Activated naive CD4-positive, alpha-beta T cell treated with anti-CD3 and anti-CD28 coated beads, Interleukin-2, amount 10 ng/mL, durations not matched to agents 7 days and 5 days (primary cell): ENCODE measurements around the gene CAVIN1.
A peak's percentile ranks its signal among the peaks of the same experiment; 100 is the strongest.
"Not testable (repeated sequence)": the region's sequence is repeated elsewhere in the genome, so short reads cannot be mapped to it uniquely, and the experiment has no call there.

Source experiments
- CTCF ChIA-PET: fragments of 350-600 bp; sonication (Branson Sonifier 250); formaldehyde crosslinking; loops from one replicate; lab custom pipeline; 2021; ENCODE audit warnings: antibody characterized with exemption; lab: Charles Lee
- DNase-seq: peaks from one replicate; pipeline ENCODE4 v3.0.0-alpha.2; 2020
- H3K27ac Mint-ChIP-seq: one replicate; pipeline ENCODE4 v1.8.0; 2021; ENCODE audit warnings: mild to moderate bottlenecking, moderate library complexity, mixed read lengths
- H3K27me3 Mint-ChIP-seq: one replicate; pipeline ENCODE4 v1.8.0; 2021; ENCODE audit warnings: mild to moderate bottlenecking, mixed read lengths
- H3K36me3 Mint-ChIP-seq: one replicate; pipeline ENCODE4 v1.8.0; 2021; ENCODE audit warnings: mixed read lengths
- H3K4me1 Mint-ChIP-seq: one replicate; pipeline ENCODE4 v1.8.0; 2021; ENCODE audit warnings: mixed read lengths
- H3K4me3 Mint-ChIP-seq: one replicate; pipeline ENCODE4 v1.8.0; 2021; ENCODE audit warnings: mild to moderate bottlenecking, moderate library complexity, mixed read lengths
- H3K9me3 Mint-ChIP-seq: one replicate; pipeline ENCODE4 v1.8.0; 2021; ENCODE audit warnings: mixed read lengths

The CAVIN1 gene

GRCh38 chr17:42389899-42390298, 33.2 kb downstream of the CAVIN1 start:
- CTCF ChIA-PET: interaction anchor here (0.6 to 2.1 kb wide), 4 partner anchors 8 to 188 kb away, joined by 3 to 27 read pairs (median 4); no protein-coding TSS in a partner anchor
- Mint-ChIP-seq H3K4me1 (peaks cover 49% of the 10 kb centered on the region), H3K27me3 (peaks cover 4% of the 10 kb centered on the region), H3K4me3 (peak overlapping the region; percentile 54), H3K36me3 (peaks cover 12% of the 10 kb centered on the region), H3K27ac (peak overlapping the region; percentile 99), H3K9me3 (no peaks in the 10 kb centered on the region)
- no peak for DNase-seq

- Mint-ChIP-seq H3K27ac (peak overlapping the region; percentile 99), H3K36me3 (peaks cover 14% of the 10 kb centered on the region), H3K4me1 (peaks cover 49% of the 10 kb centered on the region), H3K27me3 (peaks cover 4% of the 10 kb centered on the region), H3K9me3 (no peaks in the 10 kb centered on the region), H3K4me3 (peak overlapping the region; percentile 96)
- DNase-seq: no peak
- CTCF ChIA-PET: interaction anchor here (0.7 to 2.1 kb wide), 8 partner anchors 9 to 167 kb away, joined by 3 to 27 read pairs (median 4); no protein-coding TSS in a partner anchor
Observed at GRCh38 chr17:42389135-42389417, 34.0 kb downstream of the CAVIN1 start.

GRCh38 chr17:42388381-42389134, 34.5 kb downstream of the CAVIN1 start, which contains the start of gene STAT3:
TSS of gene STAT3 (minus strand) at chr17:42388442. CDS start at chr17:42348516, 39,926 bp downstream.
- Mint-ChIP-seq H3K36me3 (peaks cover 14% of the 10 kb centered on the region), H3K4me1 (peaks cover 48% of the 10 kb centered on the region), H3K27ac (peak within 1 kb of the TSS; percentile 99), H3K9me3 (no peaks in the 10 kb centered on the region), H3K27me3 (peaks cover 4% of the 10 kb centered on the region), H3K4me3 (peak within 1 kb of the TSS; percentile 96)
- CTCF ChIA-PET: interaction anchor here (0.6 to 2.1 kb wide), 11 partner anchors 10 to 166 kb away, joined by 3 to 27 read pairs (median 3); no protein-coding TSS in a partner anchor
- peak; percentile 100 for DNase-seq

- Mint-ChIP-seq H3K4me1 (peaks cover 47% of the 10 kb centered on the region), H3K9me3 (no peaks in the 10 kb centered on the region), H3K27ac (peak overlapping the region; percentile 99), H3K27me3 (peaks cover 4% of the 10 kb centered on the region), H3K4me3 (peak overlapping the region; percentile 96), H3K36me3 (peaks cover 14% of the 10 kb centered on the region)
- CTCF ChIA-PET: interaction anchor here (0.6 to 2.1 kb wide), 8 partner anchors 17 to 76 kb away, joined by 3 to 27 read pairs (median 4); no protein-coding TSS in a partner anchor
- peak; percentile 56 for DNase-seq
Observed at GRCh38 chr17:42387661-42388380, 35.2 kb downstream of the CAVIN1 start.

GRCh38 chr17:42386777-42387657, 36.0 kb downstream of the CAVIN1 start:
- H3K27me3 Mint-ChIP-seq: peaks cover 4% of the 10 kb centered on the region
- peaks cover 47% of the 10 kb centered on the region for H3K4me1 Mint-ChIP-seq
- no peak for DNase-seq

GRCh38 chr17:42381898-42382297, 41.2 kb downstream of the CAVIN1 start:
- no peaks in the 10 kb centered on the region for H3K27me3 Mint-ChIP-seq
- peaks cover 62% of the 10 kb centered on the region for H3K4me1 Mint-ChIP-seq
- no peaks in the 10 kb centered on the region for H3K9me3 Mint-ChIP-seq
- DNase-seq: no peak
- CTCF ChIA-PET: interaction anchor here (0.6 to 1.0 kb wide), 2 partner anchors 21 to 65 kb away, joined by 3 to 4 read pairs; no protein-coding TSS in a partner anchor
- no peak overlapping the region for H3K4me3 Mint-ChIP-seq
- no peak overlapping the region for H3K27ac Mint-ChIP-seq
- H3K36me3 Mint-ChIP-seq: peaks cover 15% of the 10 kb centered on the region

More at GRCh38 chr17:42386777-42387657, 36.0 kb downstream of the CAVIN1 start:
- Mint-ChIP-seq H3K9me3 (no peaks in the 10 kb centered on the region), H3K4me3 (peak overlapping the region; percentile 96), H3K36me3 (peaks cover 14% of the 10 kb centered on the region), H3K27ac (peak overlapping the region; percentile 99)
- CTCF ChIA-PET: no interaction called here

GRCh38 chr17:42380935-42381334, 42.1 kb downstream of the CAVIN1 start:
- no peak overlapping the region for H3K4me3 Mint-ChIP-seq
- no peaks in the 10 kb centered on the region for H3K27me3 Mint-ChIP-seq
- no peak for DNase-seq
- no peak overlapping the region for H3K27ac Mint-ChIP-seq
- peaks cover 55% of the 10 kb centered on the region for H3K4me1 Mint-ChIP-seq
- CTCF ChIA-PET: no interaction called here
- no peaks in the 10 kb centered on the region for H3K9me3 Mint-ChIP-seq
- H3K36me3 Mint-ChIP-seq: peaks cover 11% of the 10 kb centered on the region

- H3K4me3 Mint-ChIP-seq: peak overlapping the region; percentile 71
- no peaks in the 10 kb centered on the region for H3K9me3 Mint-ChIP-seq
- no peak for DNase-seq
- peaks cover 8% of the 10 kb centered on the region for H3K36me3 Mint-ChIP-seq
- CTCF ChIA-PET: interaction anchor here (0.7 to 1.3 kb wide), 3 partner anchors 15 to 27 kb away, joined by 3 to 5 read pairs (median 3); no protein-coding TSS in a partner anchor
- H3K27me3 Mint-ChIP-seq: no peaks in the 10 kb centered on the region
- peaks cover 56% of the 10 kb centered on the region for H3K4me1 Mint-ChIP-seq
- H3K27ac Mint-ChIP-seq: peak overlapping the region; percentile 86
Observed at GRCh38 chr17:42378959-42379594, 44.0 kb downstream of the CAVIN1 start.

GRCh38 chr17:42378359-42378958, 44.6 kb downstream of the CAVIN1 start:
- Mint-ChIP-seq H3K27me3 (no peaks in the 10 kb centered on the region), H3K9me3 (no peaks in the 10 kb centered on the region), H3K36me3 (peaks cover 11% of the 10 kb centered on the region), H3K27ac (peak overlapping the region; percentile 86), H3K4me3 (peak overlapping the region; percentile 71), H3K4me1 (peaks cover 54% of the 10 kb centered on the region)
- CTCF ChIA-PET: interaction anchor here (1.2 to 1.3 kb wide), 2 partner anchors 25 to 28 kb away, joined by 3 to 5 read pairs; no protein-coding TSS in a partner anchor
- no peak for DNase-seq

GRCh38 chr17:42373896-42374295, 49.2 kb downstream of the CAVIN1 start:
- CTCF ChIA-PET: no interaction called here
- Mint-ChIP-seq H3K4me1 (peaks cover 38% of the 10 kb centered on the region), H3K36me3 (peaks cover 20% of the 10 kb centered on the region), H3K4me3 (no peak overlapping the region), H3K9me3 (no peaks in the 10 kb centered on the region), H3K27ac (no peak overlapping the region), H3K27me3 (no peaks in the 10 kb centered on the region)
- DNase-seq: no peak

GRCh38 chr17:42372142-42372541, 50.9 kb downstream of the CAVIN1 start:
- H3K4me1 Mint-ChIP-seq: peaks cover 32% of the 10 kb centered on the region
- H3K4me3 Mint-ChIP-seq: no peak overlapping the region
- peaks cover 23% of the 10 kb centered on the region for H3K36me3 Mint-ChIP-seq

GRCh38 chr17:42368797-42369561, 54.1 kb downstream of the CAVIN1 start:
- H3K4me3 Mint-ChIP-seq, H3K9me3 Mint-ChIP-seq, H3K27me3 Mint-ChIP-seq, H3K27ac Mint-ChIP-seq, DNase-seq: not testable (repeated sequence)
- peaks cover 36% of the 10 kb centered on the region for H3K36me3 Mint-ChIP-seq
- CTCF ChIA-PET: interaction anchor here (0.7 kb wide), 1 partner anchor 43 kb away, joined by 3 read pairs; no protein-coding TSS in a partner anchor
- H3K4me1 Mint-ChIP-seq: peaks cover 41% of the 10 kb centered on the region

More at GRCh38 chr17:42372142-42372541, 50.9 kb downstream of the CAVIN1 start:
- no peak for DNase-seq
- Mint-ChIP-seq H3K27ac (no peak overlapping the region), H3K9me3 (no peaks in the 10 kb centered on the region), H3K27me3 (no peaks in the 10 kb centered on the region)
- CTCF ChIA-PET: no interaction called here
